Occipital lobe (tissue), 2 donors: ENCODE data around the gene GSE1. TPM values are rescaled to one million over a fixed set of nuclear protein-coding genes. Genes with fewer than 3 reads are reported as not detected.
"Not testable (repeated sequence)": the region's sequence is repeated elsewhere in the genome, so short reads cannot be mapped to it uniquely, and the experiment has no call there.

ENCODE experiments used
- DNase-seq: peaks from one replicate; lab custom pipeline; 2025; lab: John Stamatoyannopoulos, UW
- total RNA-seq: library from RNA; depleted of rRNA; stranded (reverse); fragments of >200 nt; gene quantifications from one replicate; pipeline ENCODE4 v1.2.3, GENCODE V29; 2014

The GSE1 gene
- total RNA-seq, 1 donor from 2014 or later: 18.4 TPM

DNA sequence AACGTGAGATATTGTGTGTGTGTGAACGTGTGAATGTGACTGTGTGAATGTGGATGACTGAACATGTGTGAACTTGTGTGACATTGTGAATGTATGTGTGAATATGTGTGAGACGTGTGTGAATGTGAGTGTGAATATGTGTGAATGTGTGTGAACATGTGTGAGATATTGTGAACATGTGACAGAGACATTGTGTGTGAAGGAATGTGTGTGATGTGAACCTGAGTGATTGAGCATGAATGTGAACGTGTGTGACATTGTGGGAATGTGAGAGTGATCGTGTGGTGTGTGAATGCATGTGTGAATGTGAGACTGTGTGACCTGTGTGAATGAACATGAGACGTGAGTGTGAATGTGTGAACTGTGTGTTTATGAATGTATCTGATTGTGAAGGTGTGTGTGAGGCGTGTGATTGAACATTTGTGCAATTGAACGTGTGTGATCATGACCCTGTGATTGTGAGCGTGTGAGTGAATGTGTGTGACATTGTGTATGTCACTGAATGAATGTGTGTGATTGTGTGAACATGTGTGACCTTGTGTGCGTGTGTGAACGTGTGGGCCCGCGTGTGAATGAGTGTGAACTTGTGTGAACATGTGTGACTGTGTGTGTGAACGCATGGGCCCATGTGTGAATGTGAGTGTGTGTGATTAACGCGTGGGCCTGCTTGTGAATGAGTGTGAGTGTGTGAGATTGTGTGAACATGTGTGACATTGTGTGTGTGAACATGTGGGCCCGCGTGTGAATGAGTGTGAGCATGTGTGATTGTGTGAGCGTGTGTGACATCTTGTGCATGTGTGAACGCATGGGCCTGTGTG lies 23.2 kb upstream of the GSE1 start:
- DNase-seq: no peak

DNA sequence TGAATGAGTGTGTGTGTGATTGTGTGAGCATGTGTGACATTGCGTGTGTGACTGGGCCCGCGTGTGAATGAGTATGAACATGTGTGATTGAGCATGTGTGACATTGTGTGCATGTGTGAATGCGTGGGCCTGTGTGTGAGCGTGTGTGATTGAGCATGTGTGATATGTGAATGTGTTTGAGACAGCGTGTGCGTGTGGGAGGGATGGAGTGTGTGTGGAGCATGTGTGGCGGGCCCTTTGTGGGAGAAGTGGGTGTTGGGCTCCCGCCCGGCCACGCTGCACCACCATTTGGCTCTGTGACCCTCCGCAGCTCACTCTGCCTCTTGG lies 22.7 kb upstream of the GSE1 start:
- no peak for DNase-seq

DNA sequence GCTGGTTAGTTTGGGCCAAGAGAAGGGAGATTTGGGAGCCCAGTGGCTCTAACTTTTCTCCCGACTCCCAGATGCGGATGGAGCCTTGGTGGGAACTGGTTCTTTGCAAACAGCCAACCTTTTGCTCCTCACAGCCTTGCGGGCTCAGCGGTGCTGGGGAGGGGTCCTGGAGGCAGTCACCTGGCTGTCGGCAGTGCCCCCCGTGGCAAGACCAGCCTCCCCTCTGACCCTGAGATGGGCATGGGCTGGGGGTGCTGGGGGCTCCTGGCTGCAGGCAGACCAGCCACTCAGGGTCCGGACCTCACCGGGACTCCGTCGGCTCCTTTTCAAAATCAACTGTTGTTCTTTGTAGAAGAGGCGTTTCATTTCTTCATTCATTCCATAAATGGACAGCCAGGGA lies 21.7 kb upstream of the GSE1 start:
- no peak for DNase-seq

DNA sequence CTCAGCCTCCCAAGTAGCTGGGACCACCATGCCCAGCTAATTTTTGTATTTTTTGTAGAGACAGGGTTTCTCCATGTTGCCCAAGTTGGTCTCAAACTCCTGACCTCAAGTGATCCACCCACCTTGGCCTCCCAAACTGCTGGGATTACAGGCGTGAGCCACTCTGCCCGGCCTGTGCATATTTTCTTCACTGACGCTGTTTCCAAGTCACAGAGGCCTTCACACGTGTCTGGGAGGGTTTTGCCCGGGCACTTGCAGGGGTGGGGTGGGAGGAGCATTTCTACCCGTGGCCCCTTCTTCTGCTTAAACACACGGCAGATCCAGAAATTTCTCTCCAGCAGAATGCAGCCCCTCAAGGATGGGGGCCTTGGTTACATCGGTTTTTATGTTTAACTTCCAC lies 20.8 kb upstream of the GSE1 start:
- DNase-seq: not testable (repeated sequence)

DNA sequence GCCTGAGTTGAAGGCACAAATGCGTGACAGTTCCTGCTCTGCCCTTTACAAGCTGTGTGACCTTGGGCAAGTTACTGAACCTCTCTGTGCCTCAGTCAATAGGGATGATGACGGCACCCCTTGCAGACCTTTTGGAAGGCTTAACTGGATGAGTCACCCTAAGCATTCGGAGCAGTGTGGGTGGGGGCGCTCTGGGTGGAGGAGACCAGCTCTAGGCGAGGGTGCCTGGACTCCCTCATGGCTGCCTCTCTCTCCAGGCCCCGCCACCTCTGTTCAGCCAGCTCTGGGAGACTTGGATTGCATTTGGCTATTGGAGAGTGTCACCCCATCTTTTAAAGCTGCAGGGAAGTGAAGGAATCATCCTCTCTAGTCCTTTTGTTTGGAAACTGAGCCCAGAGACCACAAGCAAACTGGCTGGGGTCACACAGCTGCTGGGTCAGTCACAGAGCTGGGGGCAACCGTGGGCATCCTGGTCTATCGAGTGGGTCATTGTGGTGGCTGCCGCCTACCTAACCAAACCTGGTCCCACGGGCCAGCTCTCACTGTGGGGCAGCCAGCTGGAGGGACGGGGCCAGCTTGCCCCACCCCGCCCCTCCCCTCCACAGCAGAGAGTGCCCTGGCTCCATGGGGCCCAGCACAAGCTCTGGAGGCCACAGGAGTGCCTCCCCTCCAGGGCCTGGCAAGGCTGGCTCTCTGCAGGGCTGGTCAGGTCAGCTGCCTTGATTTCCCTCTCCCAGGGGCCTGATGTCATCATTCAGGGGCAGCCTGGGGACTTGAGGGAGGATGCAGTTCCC lies 20.2 kb upstream of the GSE1 start:
- DNase-seq: no peak

DNA sequence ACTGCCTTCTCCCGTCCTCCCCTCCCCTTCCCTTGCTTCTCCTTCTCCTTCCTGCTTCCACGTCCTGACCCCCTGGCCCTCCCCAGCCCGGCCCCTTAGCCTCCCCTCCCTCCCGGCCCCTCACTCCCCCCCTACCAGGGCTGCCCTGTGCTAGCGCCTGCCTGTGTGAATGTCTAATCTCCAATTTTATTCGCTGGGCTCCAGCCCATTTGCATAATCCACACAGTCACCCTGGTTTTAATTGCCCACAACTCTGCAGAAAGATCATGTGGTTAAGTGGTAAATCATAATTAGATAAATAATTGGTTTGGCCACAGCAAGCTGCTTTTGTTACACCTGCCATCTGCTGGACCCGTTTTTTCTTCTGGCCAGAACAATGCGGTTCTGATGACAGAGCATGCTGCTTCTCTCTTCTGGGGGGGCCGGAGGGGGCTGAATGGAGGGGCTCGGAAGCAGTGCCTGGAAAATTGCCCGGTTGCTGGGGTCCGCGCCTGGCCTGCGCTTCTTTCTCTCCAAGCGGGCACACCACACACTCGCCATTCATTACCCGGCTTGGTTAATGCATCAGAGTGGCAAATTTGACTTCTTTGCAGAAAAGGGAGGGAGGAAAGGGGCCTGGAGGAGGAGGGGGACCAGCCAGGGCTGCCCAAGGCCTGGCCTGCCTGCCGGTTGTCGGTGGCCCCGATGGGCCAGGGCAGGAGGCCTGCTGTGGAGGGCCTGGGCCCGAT lies 19.5 kb upstream of the GSE1 start:
- no peak for DNase-seq

DNA sequence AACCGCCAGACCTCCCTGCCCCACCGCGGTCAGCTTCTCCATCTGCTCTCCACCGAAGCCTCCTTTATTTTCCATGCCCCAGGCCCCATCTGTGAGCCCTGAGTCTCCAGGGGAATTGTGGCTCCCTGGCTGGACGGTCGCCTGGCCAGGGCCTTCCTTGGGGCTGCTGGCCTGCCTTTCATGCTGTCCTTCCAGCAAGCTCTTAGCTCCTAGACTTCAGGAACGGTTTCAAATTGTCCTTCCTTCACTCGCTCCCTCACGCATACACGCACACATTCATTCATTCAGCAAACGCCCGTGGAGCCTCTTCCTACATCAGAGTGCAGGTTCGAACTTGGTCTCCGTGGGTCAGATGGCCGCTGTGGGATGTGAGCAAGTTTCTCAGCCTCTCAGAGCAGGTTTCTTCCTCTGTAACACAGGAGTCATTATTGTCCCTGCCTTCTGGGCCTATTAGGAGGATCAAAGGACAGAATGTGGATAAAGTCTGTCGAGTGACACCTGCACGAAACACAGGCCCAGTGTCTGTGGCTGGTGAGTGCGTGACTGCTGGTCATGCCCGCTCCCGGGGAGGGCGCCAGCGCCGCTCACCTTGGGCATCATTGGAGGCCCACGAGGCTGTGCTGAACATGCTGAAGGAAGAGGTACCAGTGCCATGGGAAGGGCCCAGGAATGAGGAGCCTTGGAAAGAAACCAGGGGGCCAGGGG lies 18.7 kb upstream of the GSE1 start:
- no peak for DNase-seq

DNA sequence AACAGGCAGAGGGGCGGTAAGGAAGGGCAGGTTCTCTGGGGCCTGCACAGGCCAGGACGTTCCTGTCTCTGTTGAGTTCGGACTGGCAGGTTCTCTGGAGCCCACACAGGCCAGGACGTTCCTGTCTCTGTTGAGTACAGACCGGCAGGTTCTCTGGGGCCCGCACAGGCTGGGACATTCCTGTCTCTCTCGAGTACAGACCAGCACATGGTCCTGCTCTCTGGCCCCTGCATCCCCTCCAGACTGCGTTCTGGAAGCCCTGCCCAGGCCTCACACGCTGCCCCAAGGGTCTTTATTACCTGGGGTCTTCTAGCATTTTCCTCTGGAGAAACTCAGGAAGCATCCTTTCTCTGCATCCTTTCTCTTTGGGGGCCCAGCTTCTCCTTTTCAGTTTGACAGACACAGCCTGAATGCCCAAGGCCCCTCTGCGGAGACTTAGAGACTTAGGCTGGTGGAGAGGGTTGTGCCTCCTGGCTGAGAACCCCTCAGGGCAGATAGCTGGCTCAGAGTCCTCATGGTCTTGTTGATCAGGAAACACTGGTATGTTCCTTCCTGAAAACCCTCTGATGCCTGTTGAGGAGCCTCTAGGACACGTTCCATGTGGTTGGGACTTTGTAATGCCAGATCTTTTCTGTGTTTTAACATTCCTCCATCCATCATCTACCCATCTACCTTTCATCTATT lies 18.0 kb upstream of the GSE1 start:
- no peak for DNase-seq

DNA sequence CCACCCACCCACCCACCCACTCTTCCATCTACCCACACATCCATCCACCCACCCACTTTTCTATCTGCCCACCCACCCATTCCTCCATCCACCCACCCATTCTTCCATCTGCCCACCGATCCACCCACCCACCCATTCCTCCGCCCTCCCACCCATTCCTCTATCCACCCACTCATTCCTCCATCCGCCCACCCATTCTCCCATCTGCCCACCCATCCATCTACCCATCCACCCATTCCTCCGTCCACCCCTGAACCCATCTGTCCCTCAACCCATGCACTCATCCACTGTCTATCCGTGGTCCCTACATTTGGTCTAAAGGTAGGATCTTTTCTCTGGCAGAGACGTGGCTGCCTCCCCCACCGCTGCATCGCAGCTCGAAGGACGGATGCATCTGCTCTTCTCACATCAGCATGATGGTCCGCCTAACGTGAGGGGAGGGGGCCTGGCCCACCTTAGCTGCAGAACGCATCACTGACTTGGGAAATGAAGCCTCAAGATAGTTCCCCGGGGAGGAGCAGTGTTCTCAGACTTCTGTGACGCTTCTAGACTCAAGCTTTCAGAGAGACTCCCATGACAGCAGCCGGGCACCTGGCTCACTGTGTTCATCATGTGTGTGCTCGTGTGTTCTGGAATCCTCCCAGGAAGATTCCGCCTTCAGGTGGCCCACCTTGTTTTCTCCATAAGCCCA lies 17.2 kb upstream of the GSE1 start:
- DNase-seq: no peak

DNA sequence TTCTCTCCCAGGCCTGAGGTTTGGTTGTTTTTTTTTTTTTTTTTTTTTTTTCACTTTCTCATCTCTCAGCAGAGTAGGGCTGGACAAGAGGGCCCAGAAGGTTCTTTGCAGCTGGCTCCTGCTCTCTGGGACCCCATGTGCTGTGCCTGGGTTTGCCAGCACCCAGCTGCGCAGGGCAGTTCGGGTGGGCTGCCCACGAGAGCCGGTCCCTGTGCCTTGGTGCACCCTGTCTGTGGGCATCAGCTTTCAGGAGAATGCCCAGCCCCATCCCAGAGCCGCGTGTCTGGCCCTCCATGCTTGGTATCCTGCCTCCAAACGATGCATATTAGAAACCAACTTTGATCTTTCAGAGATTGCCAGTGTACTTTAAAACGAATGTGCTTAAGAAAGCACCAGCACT lies 15.0 kb upstream of the GSE1 start:
- no peak for DNase-seq

DNA sequence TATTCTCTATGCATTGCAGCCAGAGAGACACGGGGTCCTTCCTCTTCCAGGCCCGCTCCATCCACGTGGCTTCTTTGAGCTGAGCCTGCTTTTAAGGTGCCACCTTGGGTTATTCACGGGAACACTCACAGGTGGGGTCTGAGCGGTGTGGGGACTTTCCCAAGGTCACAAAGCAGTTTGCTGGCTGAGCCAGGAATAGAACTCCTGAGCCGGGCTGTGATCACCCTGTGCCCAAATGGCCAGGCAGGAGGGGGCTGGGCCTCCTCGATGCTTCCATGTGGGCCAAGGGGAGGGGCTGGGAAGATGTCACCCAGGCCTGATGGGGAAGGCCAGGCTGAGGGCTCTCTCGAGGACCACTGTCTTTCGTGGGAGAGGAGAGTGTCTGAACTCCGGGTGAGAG lies 13.0 kb upstream of the GSE1 start:
- DNase-seq: no peak

DNA sequence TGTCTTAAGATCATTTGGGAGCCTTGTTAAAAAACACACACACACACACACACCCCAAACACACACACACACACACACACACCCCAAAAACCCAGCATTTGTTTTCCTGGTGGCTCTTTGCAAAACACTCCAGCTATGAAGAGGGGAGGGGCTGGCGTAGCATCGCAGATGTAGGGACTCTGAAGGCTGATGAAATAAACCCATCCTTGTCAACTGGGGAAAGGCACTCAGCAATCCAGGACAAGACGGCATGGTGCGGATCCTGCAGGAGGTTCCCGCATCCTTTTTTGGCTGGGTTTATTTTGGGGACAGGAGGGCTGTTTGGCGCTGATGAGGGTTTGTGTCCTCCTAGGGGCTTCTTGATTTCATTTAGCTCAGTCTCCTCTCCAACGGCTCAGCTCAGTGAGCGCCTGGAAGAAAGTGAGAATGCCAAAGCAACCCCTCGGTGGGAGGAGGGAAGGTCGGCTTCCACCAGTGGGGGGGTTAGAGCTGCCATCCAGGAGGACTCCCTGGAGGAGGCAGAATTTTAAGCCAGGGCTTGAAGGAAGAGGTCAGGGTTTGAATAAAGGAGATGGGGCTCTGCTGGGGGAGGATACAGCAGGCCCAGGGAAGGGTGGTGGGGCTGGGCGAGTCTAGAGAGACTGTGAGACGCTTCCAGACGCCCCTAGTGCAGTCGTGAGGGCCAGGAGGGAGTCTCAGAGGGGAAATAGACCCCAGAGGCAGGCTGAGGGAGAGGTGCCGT lies 12.4 kb upstream of the GSE1 start:
- DNase-seq: no peak

DNA sequence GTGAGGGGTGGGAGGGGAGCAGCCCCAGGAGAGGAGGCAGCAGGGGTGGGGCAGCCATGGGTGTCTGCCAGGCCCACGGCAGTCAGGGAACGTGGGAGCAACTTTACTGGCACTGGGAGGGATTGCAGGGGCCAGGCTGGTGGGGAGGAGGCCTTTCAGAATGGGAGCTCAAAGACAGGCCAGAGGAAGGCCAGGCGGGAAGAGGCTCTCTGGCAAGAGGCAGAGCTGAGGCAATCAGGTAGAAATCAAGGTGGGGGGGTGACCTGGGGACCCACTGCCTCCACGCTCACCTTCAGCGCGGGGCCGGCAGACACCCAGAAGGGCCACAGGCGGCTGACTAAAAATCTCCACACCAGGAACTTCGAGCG lies 11.9 kb upstream of the GSE1 start:
- DNase-seq: no peak

DNA sequence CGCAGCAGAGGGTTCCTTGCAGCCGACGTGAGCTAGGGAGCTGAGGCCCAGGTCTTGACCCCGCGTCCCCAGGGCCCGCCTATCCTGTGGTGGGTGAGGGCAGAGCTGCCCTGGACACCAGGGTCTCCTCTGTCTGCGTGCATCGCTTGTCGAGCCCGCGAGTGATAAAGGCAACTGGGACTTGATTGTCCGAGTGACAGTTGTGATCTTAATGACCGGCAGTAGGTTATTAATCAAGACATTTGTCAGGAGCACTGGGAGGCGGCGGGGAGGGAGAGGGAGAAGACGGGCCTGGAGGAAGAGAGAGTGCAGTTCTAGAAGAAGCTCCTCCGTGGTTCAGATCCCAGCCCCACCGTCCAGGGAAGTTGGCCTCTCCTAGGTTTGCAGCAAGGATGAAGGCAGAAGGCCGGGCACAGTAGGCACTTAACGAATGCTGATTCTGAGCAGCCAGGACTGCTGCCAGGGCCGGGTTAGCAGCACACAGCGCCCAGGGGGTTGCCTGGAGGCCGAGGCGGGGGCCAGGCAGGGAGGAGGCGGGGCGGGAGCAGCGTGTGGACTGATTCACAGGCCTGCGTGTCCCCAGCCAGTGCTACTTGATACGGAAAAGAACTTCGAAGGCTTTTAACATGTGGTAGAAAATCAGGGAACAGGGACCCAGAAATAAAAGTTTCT lies 11.3 kb upstream of the GSE1 start:
- DNase-seq: no peak

DNA sequence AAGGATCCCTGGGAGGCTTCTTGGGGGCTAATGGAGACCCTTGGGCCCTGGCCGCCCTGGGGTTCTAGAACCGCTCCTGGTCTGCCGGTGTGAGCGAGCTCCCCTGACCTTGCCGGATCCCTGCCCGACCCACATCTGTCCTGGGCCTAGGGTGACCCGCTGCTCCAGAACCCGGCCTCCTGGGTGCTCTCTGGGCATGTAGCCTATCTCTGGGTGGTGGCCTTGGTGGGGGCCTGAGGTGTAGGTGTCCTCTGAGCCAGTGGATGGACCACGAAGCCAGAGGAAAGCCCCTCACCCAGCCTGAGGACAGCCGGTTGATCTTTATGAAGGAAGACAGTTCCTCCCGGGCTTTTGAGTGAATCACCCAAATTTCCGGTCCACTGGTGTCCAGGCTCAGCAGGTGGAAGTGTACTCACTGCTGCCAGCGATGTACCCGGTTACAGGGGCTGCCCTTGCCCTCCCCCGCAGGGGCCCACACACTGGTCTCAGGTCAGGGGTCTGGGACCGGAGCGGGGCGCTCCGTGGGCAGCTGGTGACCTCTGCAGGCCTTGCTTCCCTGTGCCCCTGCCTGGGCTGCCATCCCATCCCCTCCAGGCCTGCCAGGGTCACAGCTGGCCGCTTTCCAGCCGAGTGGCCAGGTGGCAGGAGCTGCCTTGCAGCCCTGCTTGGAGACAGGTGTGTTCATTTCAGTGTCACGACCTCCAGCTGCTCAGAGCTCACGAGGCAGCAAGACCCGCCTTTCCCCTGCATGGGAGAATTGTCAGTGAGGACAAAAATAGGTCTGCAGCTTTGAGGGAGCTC lies 10.5 kb upstream of the GSE1 start:
- DNase-seq: no peak

DNA sequence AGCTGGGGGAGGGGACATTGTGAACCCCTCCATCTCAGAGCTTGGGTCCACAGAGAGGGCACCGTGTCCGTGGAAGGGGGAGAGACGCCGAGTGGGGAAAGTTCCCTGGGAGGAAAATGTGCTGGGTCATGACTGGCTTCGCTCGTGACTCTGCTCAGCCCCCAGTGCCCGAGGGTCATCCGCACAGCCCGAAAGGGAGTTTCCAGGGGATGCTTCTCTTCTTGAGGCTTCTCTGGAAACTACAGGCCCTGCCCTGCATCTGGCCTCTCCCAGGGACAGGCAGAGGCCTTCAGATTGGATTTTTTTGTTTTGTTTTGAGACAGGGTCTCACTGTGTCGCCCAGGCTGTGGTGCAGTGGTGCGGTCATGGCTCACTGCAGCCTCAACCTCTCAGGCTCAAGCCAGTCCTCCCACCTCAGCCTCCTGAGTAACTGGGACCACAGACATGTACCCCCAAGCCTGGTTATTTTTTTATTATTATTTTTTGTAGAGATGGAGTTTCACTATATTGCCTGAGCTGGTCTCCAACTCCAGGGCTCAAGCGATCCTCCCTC lies 9.8 kb upstream of the GSE1 start:
- DNase-seq: no peak

DNA sequence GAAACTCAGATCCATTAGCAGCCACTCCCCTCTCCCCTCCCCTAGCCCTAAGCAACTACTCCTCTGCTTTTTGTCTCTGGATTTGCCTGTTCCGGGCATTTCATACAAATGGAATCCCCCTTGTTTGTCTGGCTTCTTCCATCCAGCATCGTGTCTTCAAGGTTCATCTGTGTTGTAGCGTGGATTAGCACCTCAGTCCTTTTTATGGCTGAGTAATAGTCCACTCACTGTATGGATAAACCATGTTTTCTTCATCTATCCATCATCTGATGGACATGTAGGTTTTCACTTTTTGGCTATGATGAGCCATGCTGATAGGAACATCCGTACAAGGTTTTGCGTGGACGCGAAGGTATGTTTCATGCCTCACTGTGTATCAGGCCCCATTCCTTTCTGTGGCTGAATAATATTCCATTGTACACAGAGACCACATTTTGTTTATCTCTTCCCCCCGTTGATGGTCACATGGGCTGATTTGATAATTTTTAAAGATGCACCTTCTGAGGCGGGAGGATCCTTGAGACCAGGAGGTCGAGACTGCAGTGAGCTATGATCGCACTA lies 8.9 kb upstream of the GSE1 start:
- DNase-seq: no peak
